HCT116 (cell line): ENCODE measurements around the gene VMA21. TPM values are rescaled to one million over a fixed set of nuclear protein-coding genes. Genes with fewer than 3 reads are reported as not detected.

Experiments
- ATAC-seq: fragments of 200-7000 bp; cut with Tn5 transposase; 2 replicates; pipeline ENCODE4 v1.9.1; 2020; ENCODE audit warnings: mild to moderate bottlenecking, moderate library complexity
- BruUV-seq: library from RNA; stranded (reverse); fragments of 400-500 nt; replicated peaks from 2 replicates; lab custom pipeline; 2021; lab: Mats Ljungman, UMichigan
- CTCF ChIA-PET: fragments of 300-600 bp; sonication (Branson Sonifier 250); formaldehyde crosslinking; loops from one replicate; lab custom pipeline; 2021; ENCODE audit warnings: antibody characterized with exemption; lab: Charles Lee
- POLR2A ChIA-PET: fragments of 300-600, 350-600 bp; sonication (Branson Sonifier 250); formaldehyde crosslinking; loops from one replicate; lab custom pipeline; 2021; ENCODE audit warnings: antibody characterized with exemption; lab: Charles Lee
- RAD21 ChIA-PET, 2 experiments: fragments of 300-600 bp; sonication (Branson Sonifier 250); formaldehyde crosslinking; loops; one replicate each; lab custom pipeline; 2023; ENCODE audit warnings: low total read pairs in 2 of 2; ENCODE audit not compliant: uncharacterized antibody in 2 of 2, unreplicated experiment in 2 of 2, low non-redundant PET in 1 of 2; lab: Charles Lee
- DNase-seq: peaks from one replicate; pipeline ENCODE4 v3.0.0-alpha.2; 2010; ENCODE audit warnings: low read depth, low spot score
- H2AFZ ChIP-seq: fragments of 200-600 bp; shearing (Covaris generic), sonication (generic); 2 replicates; pipeline ENCODE4 v1.6.1; 2017; ENCODE audit warnings: low read depth, mixed run types, mixed read lengths, antibody characterized with exemption, low read length; ENCODE audit not compliant: poor library complexity, severe bottlenecking
- H3K27ac ChIP-seq: 2 replicates; pipeline ENCODE4 v1.5.1; 2012; ENCODE audit warnings: low read depth, low read length
- H3K27me3 ChIP-seq: fragments of 200-600 bp; sonication (generic); 2 replicates; pipeline ENCODE4 v1.6.1; 2016; ENCODE audit warnings: mixed run types, low read length, mixed read lengths; ENCODE audit not compliant: insufficient read depth
- H3K36me3 ChIP-seq, 2 experiments: fragments of 200-500 bp in 1 of 2; fragments of 200-600 bp in 1 of 2; sonication (Bioruptor generic) in 1 of 2; sonication (generic) in 1 of 2; 2 replicates each; pipeline versions ENCODE4 v1.5.1 to v1.6.1; 2014 to 2016; ENCODE audit warnings: low read length in 2 of 2, inconsistent platforms in 1 of 2, mixed read lengths in 1 of 2, mixed run types in 1 of 2; ENCODE audit not compliant: insufficient read depth in 2 of 2, control insufficient read depth in 1 of 2
- H3K4me1 ChIP-seq, 2 experiments: fragments of 200-600 bp in 1 of 2; sonication (generic) in 1 of 2; 2 replicates each; pipeline versions ENCODE4 v1.5.1 to v1.6.1; 2012 to 2017; ENCODE audit warnings: low read length in 2 of 2, inconsistent platforms in 1 of 2, mild to moderate bottlenecking in 1 of 2, mixed read lengths in 1 of 2, mixed run types in 1 of 2, moderate library complexity in 1 of 2; ENCODE audit not compliant: insufficient read depth in 2 of 2, control insufficient read depth in 1 of 2
- H3K4me2 ChIP-seq: fragments of 200-600 bp; sonication (generic); 2 replicates; pipeline ENCODE4 v1.6.1; 2017; ENCODE audit warnings: mixed run types, low read length, mixed read lengths
- H3K4me3 ChIP-seq, 2 experiments: fragments of 200-600 bp in 1 of 2; sonication (generic) in 1 of 2; replicated peaks in 1 of 2; 2 replicates each; pipeline ENCODE4 v1.5.1; 2011 to 2016; ENCODE audit warnings: low read length in 2 of 2, control low read depth in 1 of 2, low read depth in 1 of 2, mild to moderate bottlenecking in 1 of 2, mixed read lengths in 1 of 2, mixed run types in 1 of 2
- H3K79me2 ChIP-seq: fragments of 200-600 bp; sonication (generic); 2 replicates; pipeline ENCODE4 v1.6.1; 2017; ENCODE audit warnings: mild to moderate bottlenecking, mixed run types, low read length, moderate library complexity, mixed read lengths; ENCODE audit not compliant: insufficient read depth
- H3K9ac ChIP-seq: fragments of 200-600 bp; sonication (generic); 2 replicates; pipeline ENCODE4 v1.6.1; 2016; ENCODE audit warnings: low read length, mixed read lengths
- H3K9me2 ChIP-seq: fragments of 200-600 bp; sonication (generic), shearing (Covaris generic); 2 replicates; pipeline ENCODE4 v1.6.1; 2017; ENCODE audit warnings: mixed run types, mild to moderate bottlenecking, moderate library complexity; ENCODE audit not compliant: insufficient read depth
- H3K9me3 ChIP-seq, 2 experiments: fragments of 200-500 bp in 1 of 2; fragments of 200-600 bp in 1 of 2; sonication (Bioruptor generic) in 1 of 2; sonication (generic) in 1 of 2; 2 replicates each; pipeline ENCODE4 v1.6.1; 2014 to 2017; ENCODE audit warnings: low read length in 2 of 2, mixed read lengths in 2 of 2, inconsistent platforms in 1 of 2, low read depth in 1 of 2, mild to moderate bottlenecking in 1 of 2, mixed run types in 1 of 2, moderate library complexity in 1 of 2; ENCODE audit not compliant: control insufficient read depth in 1 of 2, insufficient read depth in 1 of 2
- H4K20me1 ChIP-seq: fragments of 200-600 bp; sonication (generic), shearing (Covaris generic); 2 replicates; pipeline ENCODE4 v1.6.1; 2017; ENCODE audit warnings: mixed run types, mild to moderate bottlenecking, moderate library complexity; ENCODE audit not compliant: insufficient read depth
- CBX3 ChIP-seq: IDR thresholded peaks from 2 replicates; pipeline ENCODE4 v1.6.1; 2012; ENCODE audit warnings: low read depth
- ELF1 ChIP-seq: IDR thresholded peaks from 2 replicates; pipeline ENCODE4 v1.6.1; 2012; ENCODE audit warnings: low read depth, borderline replicate concordance
- JUND ChIP-seq: IDR thresholded peaks from 2 replicates; pipeline ENCODE4 v1.6.1; 2012
- MAX ChIP-seq: IDR thresholded peaks from 2 replicates; pipeline ENCODE4 v1.6.1; 2012
- POLR2A ChIP-seq: IDR thresholded peaks from 2 replicates; pipeline ENCODE4 v1.7.0; 2011; ENCODE audit warnings: borderline replicate concordance; ENCODE audit not compliant: insufficient read depth, insufficient read length; ENCODE audit errors: extremely low read depth
- SP1 ChIP-seq: IDR thresholded peaks from 2 replicates; pipeline ENCODE4 v1.6.1; 2012; ENCODE audit warnings: low read depth
- SRF ChIP-seq: IDR thresholded peaks from 2 replicates; pipeline ENCODE4 v1.6.1; 2012; ENCODE audit warnings: low read depth
- ZNF274 ChIP-seq: fragments of 200-500 bp; sonication (Bioruptor generic); IDR thresholded peaks from 2 replicates; pipeline ENCODE4 v1.6.1; 2014; ENCODE audit warnings: mild to moderate bottlenecking, low read depth, low read length, inconsistent platforms
- intact Hi-C: fragments of 100-400 bp; cut with micrococcal nuclease; formaldehyde crosslinking; loops from 2 replicates; pipeline ENCODE4 v1.10.0; 2022
- total RNA-seq: library from RNA; stranded (reverse); gene quantifications from one replicate; pipeline ENCODE4 v1.2.1, GENCODE V29; 2021; ENCODE audit not compliant: unreplicated experiment

Gene VMA21
- total RNA-seq, 1 experiment from 2014 or later, result 45.1 TPM

GRCh38 chrX:151393514-151393913 lies 3.5 kb upstream of the VMA21 start:
- Histone ChIP-seq H3K36me3 (no peaks in the 10 kb centered on the region), H3K79me2 (peaks cover 15% of the 10 kb centered on the region), H3K27ac (no peak overlapping the region), H3K9me3 (no peaks in the 10 kb centered on the region), H2AFZ (no peak overlapping the region), H3K9me2 (no peaks in the 10 kb centered on the region), H3K4me2 (no peak overlapping the region), H3K4me3 (no peak overlapping the region), H3K9ac (no peak overlapping the region), H4K20me1 (peaks cover 5% of the 10 kb centered on the region; the same call in 1 of the 2 replicates), H3K4me1 (peaks cover 1 to 11% of the 10 kb centered on the region in 2 experiments; a peak in 3 of 4 replicates), H3K27me3 (no peaks in the 10 kb centered on the region)
- ATAC-seq, result no peak
- CTCF ChIA-PET, result no interaction called here
- RAD21 ChIA-PET, result no interaction called here
- POLR2A ChIA-PET, result no interaction called here
- no peak for DNase-seq
- TF ChIP-seq CBX3 (no peak), ZNF274 (no peak), SRF (no peak), ELF1 (no peak), MAX (no peak), JUND (no peak), POLR2A (no peak)
- BruUV-seq, result no TSS peak
- intact Hi-C loops, result no loop called here

DNA sequence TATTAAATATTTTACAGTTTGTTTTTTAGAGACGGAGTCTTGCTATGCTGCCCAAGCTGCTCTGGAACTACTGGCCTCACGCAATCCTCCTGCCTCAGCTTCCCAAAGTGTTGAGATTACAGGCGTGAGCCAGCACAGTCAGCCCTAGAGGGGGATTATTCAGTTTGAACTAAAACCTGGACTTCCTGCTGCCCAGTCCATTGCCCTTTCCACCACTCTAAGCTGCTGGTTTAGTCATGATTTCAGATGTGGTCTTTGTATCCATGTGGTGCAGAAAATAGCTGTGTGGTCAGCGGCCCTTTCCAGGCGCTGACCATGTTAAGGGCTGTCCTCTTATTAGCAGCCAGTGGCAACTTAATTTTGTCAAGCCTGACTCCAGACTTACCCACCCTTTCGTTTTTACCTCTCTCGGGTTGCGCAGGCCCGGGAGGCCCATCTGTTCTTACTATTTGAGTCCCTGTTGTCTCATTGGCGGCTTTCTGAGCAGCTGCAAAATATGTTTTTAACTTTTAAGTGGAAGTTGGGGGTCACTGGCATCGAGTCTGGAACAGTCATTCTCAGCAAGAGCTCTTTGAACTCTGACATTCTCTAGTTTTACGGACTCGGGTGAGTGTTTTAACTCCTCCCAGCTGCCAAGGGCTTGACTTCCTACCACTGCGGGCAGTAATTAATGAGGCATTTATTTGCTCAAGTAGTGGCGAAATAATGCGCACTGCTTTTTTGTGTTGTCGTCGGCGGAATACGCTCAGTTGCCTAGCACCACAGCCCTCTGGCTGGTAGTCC lies 773 bp upstream of the VMA21 start:
- H3K36me3 ChIP-seq, result no peaks in the 10 kb centered on the region; a peak in 1 of 4 replicates
- H3K9me3 ChIP-seq, result no peaks in the 10 kb centered on the region
- no peaks in the 10 kb centered on the region for H3K27me3 ChIP-seq
- H3K9ac ChIP-seq, result peak overlapping the region; percentile 86
- RAD21 ChIA-PET, result no interaction called here
- intact Hi-C loops, result no loop called here
- POLR2A ChIA-PET, result no interaction called here
- DNase-seq, result no peak
- peak overlapping the region; percentile 66 for H3K4me2 ChIP-seq
- H3K4me1 ChIP-seq, result peaks cover 6 to 18% of the 10 kb centered on the region in 2 experiments; a peak in 3 of 4 replicates
- H3K79me2 ChIP-seq, result peaks cover 42% of the 10 kb centered on the region
- no peak overlapping the region for H2AFZ ChIP-seq
- TF ChIP-seq SP1, result no peak
- TF ChIP-seq, all 23 proteins: peak for 0
- ATAC-seq, result no peak
- Histone ChIP-seq H3K27ac (peak overlapping the region; percentile 79), H4K20me1 (peaks cover 17% of the 10 kb centered on the region; the same call in 1 of the 2 replicates), H3K9me2 (no peaks in the 10 kb centered on the region), H3K4me3 (peak overlapping the region; percentile 44 to 78)
- CTCF ChIA-PET, result no interaction called here
- BruUV-seq, result TSS peak; percentile 82
